Keratinocyte (primary cell): ENCODE data around the gene MBTD1. TPM values are rescaled to one million over a fixed set of nuclear protein-coding genes. Genes with fewer than 3 reads are reported as not detected.

Source experiments
- DNase-seq: peaks from one replicate; pipeline ENCODE4 v3.0.0-alpha.2; 2011; ENCODE audit warnings: low read depth, missing footprints, low spot score
- FAIRE-seq: peaks from 2 replicates; lab custom pipeline; 2011; peaks lifted over from hg19 to GRCh38; lab: Jason Lieb, UNC
- H2AFZ ChIP-seq: 2 replicates; pipeline ENCODE4 v1.6.0; 2012; ENCODE audit warnings: low read length, control low read depth, inconsistent platforms; ENCODE audit not compliant: control insufficient read depth
- H3K27ac ChIP-seq: 2 replicates; pipeline ENCODE4 v1.5.1; 2011; ENCODE audit warnings: low read length; ENCODE audit not compliant: control insufficient read depth, insufficient read depth
- H3K27me3 ChIP-seq: 3 replicates; pipeline ENCODE4 v1.6.0; 2011; ENCODE audit warnings: low read length; ENCODE audit not compliant: control insufficient read depth, insufficient read depth; ENCODE audit errors: extremely low read depth
- H3K36me3 ChIP-seq, 2 experiments: 2 replicates in 1 of 2; 3 replicates in 1 of 2; pipeline ENCODE4 v1.5.1; 2011; ENCODE audit warnings: low read length in 2 of 2, mild to moderate bottlenecking in 1 of 2; ENCODE audit not compliant: control insufficient read depth in 2 of 2, insufficient read depth in 2 of 2; ENCODE audit errors: extremely low read depth in 1 of 2
- H3K4me1 ChIP-seq: 3 replicates; pipeline ENCODE4 v1.5.1; 2011; ENCODE audit warnings: low read length; ENCODE audit not compliant: control insufficient read depth, insufficient read depth; ENCODE audit errors: extremely low read depth
- H3K4me2 ChIP-seq: 3 replicates; pipeline ENCODE4 v1.6.0; 2011; ENCODE audit warnings: low read depth, low read length; ENCODE audit not compliant: control insufficient read depth, insufficient read depth; ENCODE audit errors: extremely low read depth
- H3K4me3 ChIP-seq, 3 experiments: fragments of 200-600 bp in 1 of 3; sonication (generic) in 1 of 3; 2 replicates in 2 of 3; 3 replicates in 1 of 3; pipeline ENCODE4 v1.5.1; 2011 to 2016; ENCODE audit warnings: low read length in 3 of 3, mild to moderate bottlenecking in 3 of 3, control low read depth in 2 of 3, inconsistent platforms in 1 of 3, low read depth in 1 of 3, mixed read lengths in 1 of 3, mixed run types in 1 of 3, moderate library complexity in 1 of 3; ENCODE audit not compliant: control insufficient read depth in 2 of 3, insufficient read depth in 2 of 3; ENCODE audit errors: extremely low read depth in 1 of 3
- H3K79me2 ChIP-seq: 2 replicates; pipeline ENCODE4 v1.6.0; 2012; ENCODE audit warnings: low read length; ENCODE audit not compliant: control insufficient read depth, insufficient read depth
- H3K9ac ChIP-seq: 3 replicates; pipeline ENCODE4 v1.6.0; 2011; ENCODE audit warnings: low read length; ENCODE audit not compliant: control insufficient read depth, insufficient read depth; ENCODE audit errors: extremely low read depth
- H3K9me1 ChIP-seq: 3 replicates; pipeline ENCODE4 v1.6.0; 2011; ENCODE audit warnings: low read length; ENCODE audit not compliant: control insufficient read depth, insufficient read depth; ENCODE audit errors: extremely low read depth
- H3K9me3 ChIP-seq: 2 replicates; pipeline ENCODE4 v1.5.1; 2012; ENCODE audit warnings: low read depth, low read length; ENCODE audit not compliant: control insufficient read depth
- H4K20me1 ChIP-seq: 3 replicates; pipeline ENCODE4 v1.6.0; 2011; ENCODE audit warnings: low read length; ENCODE audit not compliant: control insufficient read depth, insufficient read depth; ENCODE audit errors: extremely low read depth
- CTCF ChIP-seq, 3 experiments: IDR thresholded peaks in 1 of 3; conservative IDR thresholded peaks in 1 of 3; optimal IDR thresholded peaks in 1 of 3; 2 replicates in 2 of 3; 3 replicates in 1 of 3; pipeline versions ENCODE3 to v1.5.1; 2011; ENCODE audit warnings: low read length in 3 of 3, mild to moderate bottlenecking in 3 of 3, moderate library complexity in 2 of 3, control low read depth in 1 of 3, inconsistent platforms in 1 of 3; ENCODE audit not compliant: insufficient read depth in 2 of 3; ENCODE audit errors: extremely low read depth in 1 of 3
- EZH2 ChIP-seq: IDR thresholded peaks from one replicate; pipeline ENCODE4 v1.6.1; 2012; ENCODE audit warnings: inconsistent platforms, mild to moderate bottlenecking, low read length, moderate library complexity
- dilution Hi-C: fragments of 300-500 bp; cut with MboI; formaldehyde crosslinking; loops from one replicate; pipeline ENCODE4 v1.7.0; 2020; ENCODE audit warnings: low sequenced_read_pairs; ENCODE audit not compliant: extremely low pct_ligation_motif_present
- polyA plus RNA-seq, 5 experiments: library from polyadenylated mRNA; depleted of rRNA in 3 of 5; stranded (reverse) in 3 of 5; stranded (forward) in 1 of 5; unstranded in 1 of 5; fragments of >200 nt; gene quantifications; 1 replicate in 1 of 5; 2 replicates in 3 of 5; 3 replicates in 1 of 5; pipeline versions ENCODE4 v1.2.1 to v1.2.3, GENCODE V29; 2011 to 2012; ENCODE audit warnings: missing spikeins in 2 of 5, low read depth in 1 of 5, low replicate concordance in 1 of 5

The MBTD1 gene
- polyA plus RNA-seq, 1 donor (not counting 4 experiments of a cell fraction or from before 2014, with no cell fraction given), result 7.0 TPM

GRCh38 chr17:51133365-51133764, 126.5 kb downstream of the MBTD1 start:
- H3K4me1 ChIP-seq, result no peaks in the 10 kb centered on the region
- H3K27ac ChIP-seq, result no peak overlapping the region
- no peak overlapping the region for H3K4me3 ChIP-seq
- no peaks in the 10 kb centered on the region for H3K27me3 ChIP-seq
- H3K9me1 ChIP-seq, result no peaks in the 10 kb centered on the region
- no peaks in the 10 kb centered on the region for H3K9me3 ChIP-seq
- DNase-seq, result no peak
- H3K79me2 ChIP-seq, result no peaks in the 10 kb centered on the region
- FAIRE-seq, result no peak
- no peaks in the 10 kb centered on the region for H3K36me3 ChIP-seq
- no peaks in the 10 kb centered on the region for H4K20me1 ChIP-seq
- no peak overlapping the region for H2AFZ ChIP-seq
- H3K9ac ChIP-seq, result no peak overlapping the region
- dilution Hi-C loops, result no loop called here
- TF ChIP-seq EZH2, result no peak
- TF ChIP-seq CTCF (optimal IDR thresholded peaks at IDR 0.05 in 1 of 3, IDR thresholded peaks at IDR 0.05 in 1 of 3, conservative IDR thresholded peaks at IDR 0.05 in 1 of 3; ENCODE audit: extremely low read depth in 1 of 3, insufficient read depth in 2 of 3, low read length in 3 of 3), result no peak
- no peak overlapping the region for H3K4me2 ChIP-seq

- Histone ChIP-seq H3K9ac (no peak overlapping the region), H3K9me3 (no peaks in the 10 kb centered on the region), H3K27me3 (no peaks in the 10 kb centered on the region), H4K20me1 (no peaks in the 10 kb centered on the region), H3K4me1 (no peaks in the 10 kb centered on the region), H3K36me3 (no peaks in the 10 kb centered on the region), H3K27ac (no peak overlapping the region), H3K9me1 (no peaks in the 10 kb centered on the region), H3K4me3 (no peak overlapping the region), H3K79me2 (no peaks in the 10 kb centered on the region), H2AFZ (no peak overlapping the region), H3K4me2 (no peak overlapping the region)
- no peak for DNase-seq
- dilution Hi-C loops, result no loop called here
- no peak for TF ChIP-seq EZH2
- TF ChIP-seq CTCF (optimal IDR thresholded peaks at IDR 0.05 in 1 of 3, IDR thresholded peaks at IDR 0.05 in 1 of 3, conservative IDR thresholded peaks at IDR 0.05 in 1 of 3; ENCODE audit: extremely low read depth in 1 of 3, insufficient read depth in 2 of 3, low read length in 3 of 3), result no peak
- FAIRE-seq, result no peak
These were observed 126.9 kb downstream of the MBTD1 start for GRCh38 chr17:51132964-51133319.
